H54 (cell line): ENCODE results near the gene PTPRG.

ENCODE experiments used
- DNase-seq: peaks from one replicate; pipeline ENCODE4 v3.0.0; 2011; ENCODE audit warnings: low spot score, mixed read lengths; ENCODE audit not compliant: insufficient read length
- FAIRE-seq: peaks from 3 replicates; lab custom pipeline; 2011; peaks lifted over from hg19 to GRCh38; lab: Jason Lieb, UNC
- POLR2A ChIP-seq: IDR thresholded peaks from 2 replicates; pipeline ENCODE4 v1.6.1; 2011; ENCODE audit warnings: low read depth, mild to moderate bottlenecking, low read length

PTPRG gene

DNA sequence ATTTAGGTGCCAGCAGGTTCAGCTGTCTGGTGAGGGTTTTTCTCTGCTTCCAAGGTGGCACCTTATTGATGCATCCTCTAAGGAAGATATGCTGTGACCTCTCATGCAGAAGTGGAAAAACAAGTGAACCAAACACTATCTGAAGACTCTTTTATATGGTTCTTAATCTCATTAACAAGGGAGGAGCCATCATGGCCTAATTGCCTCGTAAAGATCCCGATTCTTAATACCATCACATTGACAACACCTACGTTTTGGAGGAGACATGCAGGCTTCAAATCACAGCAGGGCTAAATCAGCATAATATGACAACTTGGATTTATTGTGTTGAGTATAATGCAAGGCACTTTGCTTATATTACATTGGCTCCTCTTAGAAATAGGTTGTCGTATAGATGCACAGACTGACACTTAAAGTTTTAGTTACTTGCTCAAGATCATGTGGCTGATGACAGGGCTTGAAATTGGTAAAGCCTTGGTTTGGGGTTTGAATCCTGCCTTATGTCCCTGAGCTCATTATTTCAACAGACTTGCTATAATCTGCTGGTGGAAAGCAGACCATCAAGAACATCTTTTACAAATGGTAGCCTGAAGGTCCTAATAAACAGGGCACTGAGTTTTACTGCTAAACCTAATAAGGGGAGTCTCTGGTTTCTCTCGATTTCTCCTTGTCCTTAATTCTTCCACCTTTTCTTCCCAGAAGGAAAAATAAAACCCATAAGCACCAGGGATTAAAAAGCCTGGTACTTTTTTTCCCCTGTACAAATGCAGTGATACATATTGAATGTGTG is 88.2 kb downstream of the PTPRG start:
- no peak for TF ChIP-seq POLR2A
- no peak for DNase-seq
- no peak for FAIRE-seq

DNA sequence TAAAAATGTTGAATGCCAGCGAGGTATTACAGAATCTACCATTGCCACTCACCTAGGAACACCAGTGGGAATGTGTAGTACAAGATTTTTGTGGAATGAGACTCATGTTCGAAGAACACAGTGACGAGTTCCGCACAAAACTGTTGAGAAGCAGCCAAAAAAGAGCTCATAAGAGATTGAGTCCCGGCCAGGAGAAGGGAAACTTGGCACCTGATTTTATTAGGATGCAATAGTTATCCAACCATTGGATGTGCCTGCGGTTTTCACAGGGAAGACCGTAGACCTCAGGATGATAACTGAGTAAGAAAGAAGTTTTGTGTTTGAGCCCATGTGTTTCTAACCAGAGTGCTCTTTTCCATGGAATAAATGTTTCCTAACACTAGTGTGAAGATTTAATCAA is 88.9 kb downstream of the PTPRG start:
- no peak for TF ChIP-seq POLR2A
- FAIRE-seq = no peak
- no peak for DNase-seq

DNA sequence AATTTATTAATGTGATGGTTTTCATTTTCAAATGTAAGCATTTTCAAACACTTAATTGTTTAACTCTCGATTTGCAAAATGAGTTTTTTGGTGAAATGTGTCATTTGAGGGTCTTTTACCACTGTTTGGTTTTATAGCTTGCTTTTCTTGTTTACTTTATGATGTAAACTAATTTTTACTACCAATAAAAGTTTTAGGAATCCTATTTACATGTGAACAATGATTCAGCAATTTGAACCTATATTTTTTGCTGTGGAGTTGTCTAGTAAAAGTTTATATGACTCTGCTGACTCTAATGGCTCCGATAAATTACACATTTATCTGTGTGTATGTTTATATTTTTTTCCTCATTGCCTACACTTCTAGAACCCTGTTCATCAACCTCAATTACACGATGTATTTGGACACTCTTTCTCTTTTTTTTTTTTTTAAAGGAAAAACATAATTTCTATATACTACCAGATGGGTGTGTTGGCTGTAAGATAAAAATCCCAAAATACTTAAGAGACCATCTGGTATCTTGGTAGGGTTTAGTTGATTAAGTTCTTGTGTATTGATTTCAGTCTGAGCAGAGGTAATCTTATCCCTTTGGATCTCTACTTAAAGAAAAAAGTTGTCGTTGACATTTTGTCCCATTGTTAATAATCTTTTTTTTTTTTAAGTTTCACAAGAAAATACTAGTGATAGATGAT is 89.5 kb downstream of the PTPRG start:
- no peak for DNase-seq
- no peak for FAIRE-seq
- TF ChIP-seq POLR2A = no peak

DNA sequence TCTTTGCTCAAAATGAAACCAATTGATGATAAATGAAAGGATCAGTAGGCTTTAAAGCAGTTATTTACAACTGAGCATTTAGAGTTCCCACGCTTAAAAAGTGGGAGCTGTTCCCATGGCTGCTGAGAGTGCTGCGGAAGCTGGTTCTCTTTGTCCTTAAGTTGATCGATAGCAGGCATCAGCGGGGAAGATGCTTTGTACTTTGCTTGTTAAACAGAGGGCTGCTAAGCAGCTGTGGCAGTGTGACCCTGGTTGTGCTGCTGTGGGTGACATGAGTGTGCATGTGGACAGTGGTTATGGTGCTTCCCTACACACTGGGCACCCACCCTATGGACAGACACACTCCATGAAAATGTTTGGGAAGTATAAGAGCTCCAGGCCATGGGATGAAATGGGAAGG is 96.3 kb downstream of the PTPRG start:
- TF ChIP-seq POLR2A = no peak
- DNase-seq = no peak
- FAIRE-seq = no peak

DNA sequence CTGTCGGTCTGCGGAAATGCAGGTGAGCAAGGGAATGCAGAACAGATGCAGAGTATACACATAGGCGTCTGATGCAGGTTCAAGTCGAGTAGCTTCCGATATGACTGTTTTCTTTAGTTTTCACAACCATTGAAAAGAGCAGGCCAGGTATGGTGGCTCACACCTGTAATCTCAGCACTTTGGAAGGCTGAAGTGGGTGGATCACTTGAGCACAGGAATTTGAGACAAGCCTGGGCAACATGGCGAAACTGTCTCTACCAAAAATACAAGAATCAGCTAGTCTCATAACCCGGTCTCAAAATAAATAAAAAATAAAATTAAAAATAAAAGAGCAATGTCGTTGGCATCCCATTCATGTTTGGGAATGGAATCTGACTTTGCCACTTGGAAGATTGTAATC is 101.5 kb downstream of the PTPRG start:
- no peak for FAIRE-seq
- DNase-seq = no peak
- no peak for TF ChIP-seq POLR2A

DNA sequence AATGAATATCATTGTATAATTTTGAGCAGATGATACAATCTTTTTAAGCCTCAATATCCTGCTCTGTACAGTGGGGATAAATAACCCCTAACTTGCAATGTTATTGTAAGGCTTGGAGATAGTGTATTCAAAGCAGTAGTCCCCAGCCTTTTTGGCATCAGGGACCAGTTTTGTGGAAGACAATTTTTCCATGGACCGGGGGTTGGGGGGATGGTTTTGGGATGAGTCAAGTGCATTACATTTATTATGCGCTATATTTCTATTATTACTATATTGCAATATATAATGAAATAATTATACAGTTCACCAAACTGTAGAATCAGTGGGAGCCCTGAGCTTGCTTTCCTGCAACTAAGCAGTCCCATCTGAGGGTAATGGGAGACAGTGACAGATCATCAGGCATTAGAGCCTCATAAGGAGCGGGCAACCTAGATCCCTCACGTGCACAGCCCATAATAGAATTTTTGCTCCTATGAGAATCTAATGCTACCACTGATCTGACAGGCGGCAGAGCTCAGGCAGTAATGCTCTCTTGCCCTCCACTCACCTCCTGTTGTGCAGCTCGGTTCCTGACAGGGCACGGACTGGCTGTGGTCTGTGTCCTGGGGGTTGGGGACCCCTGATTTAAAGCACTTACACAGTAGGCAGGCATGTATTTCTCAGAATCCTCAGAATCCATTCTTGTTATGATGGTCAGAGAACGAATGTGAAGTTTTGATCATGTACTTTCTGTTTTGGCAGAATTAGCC is 102.2 kb downstream of the PTPRG start:
- FAIRE-seq (peak; percentile 6), DNase-seq (no peak)
- TF ChIP-seq POLR2A = no peak

DNA sequence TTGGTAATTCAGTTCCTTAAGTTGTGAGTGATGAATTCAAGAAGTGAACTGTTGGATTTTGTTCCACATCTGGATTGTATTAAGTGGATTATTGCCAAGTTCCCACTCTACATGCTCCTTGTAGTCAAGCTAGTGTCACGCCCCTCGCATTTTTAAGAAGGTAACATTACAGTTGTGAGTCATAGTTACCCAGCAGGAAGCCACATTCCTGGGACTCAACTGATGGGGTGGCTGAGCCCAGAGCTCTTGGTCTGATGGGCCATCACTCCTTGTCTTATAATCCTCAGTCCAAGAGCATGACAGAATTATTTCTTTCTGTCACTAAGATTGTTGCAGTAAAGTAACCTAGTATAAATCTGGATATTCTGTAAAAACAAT is 102.7 kb downstream of the PTPRG start:
- TF ChIP-seq POLR2A = no peak
- DNase-seq = peak; percentile 70
- FAIRE-seq = peak; percentile 98

DNA sequence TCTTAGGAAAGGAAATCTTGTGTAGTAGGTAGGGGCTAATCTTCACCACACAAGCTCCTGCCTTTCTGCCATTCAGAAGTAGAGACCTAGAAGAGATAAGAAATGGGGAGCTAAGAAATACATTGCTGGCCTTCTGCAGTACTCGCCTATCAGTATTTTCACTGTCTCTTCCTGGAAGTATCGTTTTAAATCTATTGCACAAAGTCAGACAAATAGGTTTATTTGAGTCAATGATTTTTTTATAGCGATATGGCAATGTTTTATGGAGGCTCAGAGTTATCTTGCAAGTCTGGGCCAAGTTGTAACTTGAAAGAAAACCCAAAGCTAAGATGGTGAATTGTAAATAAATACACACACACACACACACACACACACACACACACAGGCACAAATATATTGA is 103.8 kb downstream of the PTPRG start:
- no peak for TF ChIP-seq POLR2A
- FAIRE-seq (no peak), DNase-seq (no peak)

DNA sequence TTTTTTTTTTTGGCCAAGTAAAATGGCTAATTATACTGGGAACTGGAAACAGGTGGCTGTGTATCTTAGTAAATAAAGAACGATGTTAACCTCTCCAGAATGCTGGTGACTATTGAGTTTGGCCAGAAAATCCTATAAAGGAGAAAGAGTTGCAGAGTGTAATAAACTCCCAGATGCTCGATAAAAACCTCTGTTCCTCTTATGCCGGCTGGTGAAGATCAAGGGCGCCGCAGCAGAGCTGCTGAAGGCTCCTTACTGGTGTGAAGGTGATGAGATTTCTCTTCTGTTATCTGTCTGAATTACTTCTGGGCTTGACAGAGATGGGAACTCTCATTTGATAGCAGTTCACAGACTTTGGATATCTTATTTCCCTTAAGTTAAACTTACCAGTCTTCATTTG is 104.6 kb downstream of the PTPRG start:
- FAIRE-seq = no peak
- DNase-seq = no peak
- no peak for TF ChIP-seq POLR2A

DNA sequence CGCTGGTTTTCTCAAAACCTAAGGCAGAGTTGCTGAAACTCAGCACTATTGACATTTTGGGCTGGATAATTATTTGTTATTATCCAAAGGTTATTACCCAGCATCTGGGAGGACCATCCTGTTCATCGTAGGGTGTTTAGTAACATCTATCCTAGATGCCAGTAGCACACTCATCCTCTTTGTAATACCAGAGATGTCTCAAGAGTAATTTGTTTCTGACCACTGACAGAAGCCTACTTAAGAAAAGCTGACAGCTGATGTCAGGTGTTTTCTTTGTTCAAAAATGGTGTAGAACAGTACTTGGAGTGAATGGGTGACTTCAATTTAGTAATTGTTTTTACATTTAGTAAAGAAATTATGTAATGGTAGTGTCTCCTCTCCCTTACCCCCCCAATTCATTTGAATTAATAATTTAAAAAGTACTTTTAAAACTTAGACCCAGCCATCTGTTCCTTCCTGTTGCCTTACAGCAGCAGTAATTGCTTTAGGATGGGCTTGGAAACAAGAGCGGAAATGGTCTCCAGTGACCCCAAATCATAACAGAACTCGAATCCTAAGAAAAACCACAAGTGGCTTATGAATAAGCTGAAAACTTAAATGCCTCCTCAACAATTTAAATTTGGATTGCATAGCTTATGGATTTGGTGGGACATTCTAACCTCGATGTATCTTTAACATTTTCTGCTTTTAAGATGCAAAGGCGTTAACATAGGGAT is 105.4 kb downstream of the PTPRG start:
- no peak for FAIRE-seq
- TF ChIP-seq POLR2A = no peak
- no peak for DNase-seq

DNA sequence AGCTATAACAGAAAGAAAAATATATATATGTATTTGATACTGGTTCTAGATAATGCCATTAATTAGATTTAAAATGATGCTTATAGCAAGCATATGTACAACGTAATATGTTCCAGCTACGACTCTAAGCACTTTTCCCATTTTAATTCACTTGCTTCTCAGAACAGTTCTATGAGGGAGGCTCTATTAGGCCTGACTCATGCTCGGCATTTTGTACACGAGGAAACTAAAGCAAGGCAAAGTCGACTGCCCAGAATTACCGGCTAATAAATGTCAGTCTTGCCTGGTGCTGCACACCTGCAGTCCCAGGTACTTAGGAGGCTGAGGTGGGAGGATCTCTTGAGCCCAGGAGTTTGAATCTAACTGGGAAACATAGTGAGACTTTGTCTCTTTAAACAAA is 106.0 kb downstream of the PTPRG start:
- DNase-seq = no peak
- TF ChIP-seq POLR2A = no peak
- FAIRE-seq = no peak

DNA sequence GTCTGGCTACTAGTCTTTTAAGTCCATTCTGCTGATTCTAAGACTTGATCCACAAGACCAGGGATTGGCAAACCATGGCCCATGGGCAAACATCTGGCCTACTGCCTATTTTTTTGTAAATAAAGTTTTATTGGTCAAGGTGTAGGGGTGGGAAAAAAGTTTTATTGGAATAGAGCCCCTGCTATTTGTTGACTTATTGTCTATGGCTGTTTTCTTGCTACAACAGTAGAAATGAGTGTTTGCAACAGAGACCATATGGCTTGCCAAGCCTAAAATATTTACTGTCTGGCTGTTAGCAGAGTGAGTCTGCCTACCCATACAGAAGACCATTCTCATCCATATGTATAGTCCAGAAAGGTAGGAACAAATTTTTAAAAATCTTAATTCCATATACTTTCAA is 106.4 kb downstream of the PTPRG start:
- no peak for TF ChIP-seq POLR2A
- FAIRE-seq (no peak), DNase-seq (no peak)

DNA sequence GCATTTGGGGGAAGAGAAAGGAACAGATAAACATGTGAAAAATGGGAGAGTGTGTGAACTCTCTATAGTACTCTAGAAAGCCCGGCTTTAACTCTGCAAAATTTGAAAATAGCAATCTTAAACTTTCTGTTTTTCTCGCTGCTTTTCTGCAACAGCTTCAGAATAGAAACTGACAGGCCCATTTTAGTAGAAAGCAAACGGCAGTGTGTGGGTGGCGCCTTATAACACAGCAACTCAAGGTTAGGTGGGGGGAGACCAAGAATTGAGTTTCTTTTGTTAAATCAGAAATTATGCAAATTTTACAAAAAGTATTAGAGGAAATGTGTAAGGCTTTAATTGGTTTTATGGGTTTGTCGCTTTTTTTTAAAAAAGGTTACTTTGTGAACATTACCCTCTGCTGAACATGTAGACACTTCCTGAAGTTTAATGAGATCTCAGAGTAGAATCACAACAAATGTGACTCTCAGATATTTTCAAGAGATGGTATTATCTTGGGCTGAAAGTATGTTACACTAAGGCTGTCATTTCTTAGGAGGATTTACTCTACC is 107.0 kb downstream of the PTPRG start:
- DNase-seq = no peak
- TF ChIP-seq POLR2A = no peak
- FAIRE-seq = no peak
